Parathyroid adenoma (tissue), 2 donors: ENCODE results near the gene BEND7.

Experiments used
- H2AFZ ChIP-seq: fragments of 300-600 bp; sonication (generic); one replicate; pipeline ENCODE4 v1.7.0; 2017; ENCODE audit warnings: antibody characterized with exemption, mild to moderate bottlenecking
- H3K27ac ChIP-seq: fragments of 300-600 bp; sonication (generic); one replicate; pipeline ENCODE4 v1.7.0; 2017
- H3K27me3 ChIP-seq: fragments of 300-600 bp; sonication (generic); one replicate; pipeline ENCODE4 v1.7.0; 2017; ENCODE audit warnings: low read length; ENCODE audit not compliant: control insufficient read depth, insufficient read depth
- H3K36me3 ChIP-seq: fragments of 300-600 bp; sonication (generic); one replicate; pipeline ENCODE4 v1.7.0; 2017; ENCODE audit warnings: low read length; ENCODE audit not compliant: control insufficient read depth, insufficient read depth
- H3K4me1 ChIP-seq: fragments of 300-600 bp; sonication (generic); one replicate; pipeline ENCODE4 v1.7.0; 2017; ENCODE audit warnings: control low read depth
- H3K4me2 ChIP-seq: fragments of 300-600 bp; sonication (generic); one replicate; pipeline ENCODE4 v1.7.0; 2017; ENCODE audit warnings: low read length
- H3K4me3 ChIP-seq: fragments of 300-600 bp; sonication (generic); one replicate; pipeline ENCODE4 v1.7.0; 2017; ENCODE audit warnings: low read depth, low read length
- H3K79me2 ChIP-seq: fragments of 300-600 bp; sonication (generic); one replicate; pipeline ENCODE4 v1.7.0; 2017; ENCODE audit warnings: control low read depth
- H3K9ac ChIP-seq: fragments of 300-600 bp; sonication (generic); one replicate; pipeline ENCODE4 v1.7.0; 2017; ENCODE audit warnings: mild to moderate bottlenecking
- H3K9me3 ChIP-seq: fragments of 300-600 bp; sonication (generic); one replicate; pipeline ENCODE4 v1.7.0; 2017; ENCODE audit warnings: low read length; ENCODE audit not compliant: control insufficient read depth
- TF ChIP-seq, protein P1 (sequence below): fragments of 300-600 bp; sonication (generic); IDR thresholded peaks from one replicate; pipeline ENCODE4 v1.7.0; 2017; ENCODE audit warnings: antibody characterized with exemption, mild to moderate bottlenecking
- donor health status: primary hyperparathyroidism.

The BEND7 gene

DNA sequence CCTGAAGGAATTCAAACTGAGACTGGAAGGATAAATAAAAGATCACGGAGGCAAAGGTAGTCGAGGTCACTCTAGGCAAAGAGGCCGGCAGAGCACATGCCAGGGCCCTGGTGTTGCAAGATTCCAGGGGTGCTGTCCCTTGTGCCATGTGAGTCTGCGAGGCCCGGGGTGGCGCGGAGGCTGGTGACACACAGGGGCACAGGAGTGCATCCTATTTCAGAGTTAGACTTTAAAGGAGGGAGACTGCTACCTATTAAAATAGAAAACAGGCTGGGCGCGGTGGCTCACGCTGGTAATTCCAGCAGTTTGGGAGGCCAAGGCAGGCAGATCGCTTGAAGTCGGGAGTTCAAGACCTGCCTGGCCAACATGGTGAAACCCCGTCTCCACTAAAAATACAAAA lies 12.6 kb downstream of the BEND7 start:
- H3K36me3 ChIP-seq: no peaks in the 10 kb centered on the region
- TF ChIP-seq, protein P1, sequence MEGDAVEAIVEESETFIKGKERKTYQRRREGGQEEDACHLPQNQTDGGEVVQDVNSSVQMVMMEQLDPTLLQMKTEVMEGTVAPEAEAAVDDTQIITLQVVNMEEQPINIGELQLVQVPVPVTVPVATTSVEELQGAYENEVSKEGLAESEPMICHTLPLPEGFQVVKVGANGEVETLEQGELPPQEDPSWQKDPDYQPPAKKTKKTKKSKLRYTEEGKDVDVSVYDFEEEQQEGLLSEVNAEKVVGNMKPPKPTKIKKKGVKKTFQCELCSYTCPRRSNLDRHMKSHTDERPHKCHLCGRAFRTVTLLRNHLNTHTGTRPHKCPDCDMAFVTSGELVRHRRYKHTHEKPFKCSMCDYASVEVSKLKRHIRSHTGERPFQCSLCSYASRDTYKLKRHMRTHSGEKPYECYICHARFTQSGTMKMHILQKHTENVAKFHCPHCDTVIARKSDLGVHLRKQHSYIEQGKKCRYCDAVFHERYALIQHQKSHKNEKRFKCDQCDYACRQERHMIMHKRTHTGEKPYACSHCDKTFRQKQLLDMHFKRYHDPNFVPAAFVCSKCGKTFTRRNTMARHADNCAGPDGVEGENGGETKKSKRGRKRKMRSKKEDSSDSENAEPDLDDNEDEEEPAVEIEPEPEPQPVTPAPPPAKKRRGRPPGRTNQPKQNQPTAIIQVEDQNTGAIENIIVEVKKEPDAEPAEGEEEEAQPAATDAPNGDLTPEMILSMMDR: no peak

DNA sequence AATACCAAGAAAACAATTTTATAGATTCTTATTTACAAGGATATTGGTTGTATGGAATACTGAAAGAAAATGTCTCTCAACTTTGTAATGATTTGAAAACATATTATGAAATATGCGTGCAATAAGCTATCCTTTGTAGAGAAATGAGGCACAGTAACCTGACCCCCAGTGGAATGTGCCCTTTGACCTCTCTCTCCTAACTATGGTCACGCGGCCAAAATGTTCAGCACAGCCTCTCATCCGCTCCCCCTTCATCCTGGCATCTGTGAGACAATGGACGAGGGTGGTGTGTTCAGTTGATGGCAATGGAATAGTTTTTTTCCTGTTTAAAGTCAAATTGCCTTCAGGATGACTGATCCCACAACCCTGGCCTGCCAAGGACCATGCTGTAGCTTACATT lies 13.3 kb downstream of the BEND7 start:
- Histone ChIP-seq H2AFZ (no peak overlapping the region), H3K9me3 (no peaks in the 10 kb centered on the region), H3K4me1 (no peaks in the 10 kb centered on the region), H3K79me2 (peaks cover 28% of the 10 kb centered on the region), H3K9ac (no peak overlapping the region), H3K27ac (no peak overlapping the region), H3K36me3 (no peaks in the 10 kb centered on the region), H3K4me2 (no peak overlapping the region), H3K4me3 (no peak overlapping the region), H3K27me3 (no peaks in the 10 kb centered on the region)
- TF ChIP-seq, protein P1: no peak

More for the DNA sequence above, 12.6 kb downstream of the BEND7 start:
- no peak overlapping the region for H3K9ac ChIP-seq
- no peak overlapping the region for H3K27ac ChIP-seq
- H3K4me1 ChIP-seq: no peaks in the 10 kb centered on the region
- no peak overlapping the region for H2AFZ ChIP-seq
- no peak overlapping the region for H3K4me2 ChIP-seq
- peaks cover 24% of the 10 kb centered on the region for H3K79me2 ChIP-seq
- H3K9me3 ChIP-seq: no peaks in the 10 kb centered on the region
- no peaks in the 10 kb centered on the region for H3K27me3 ChIP-seq
- H3K4me3 ChIP-seq: no peak overlapping the region

DNA sequence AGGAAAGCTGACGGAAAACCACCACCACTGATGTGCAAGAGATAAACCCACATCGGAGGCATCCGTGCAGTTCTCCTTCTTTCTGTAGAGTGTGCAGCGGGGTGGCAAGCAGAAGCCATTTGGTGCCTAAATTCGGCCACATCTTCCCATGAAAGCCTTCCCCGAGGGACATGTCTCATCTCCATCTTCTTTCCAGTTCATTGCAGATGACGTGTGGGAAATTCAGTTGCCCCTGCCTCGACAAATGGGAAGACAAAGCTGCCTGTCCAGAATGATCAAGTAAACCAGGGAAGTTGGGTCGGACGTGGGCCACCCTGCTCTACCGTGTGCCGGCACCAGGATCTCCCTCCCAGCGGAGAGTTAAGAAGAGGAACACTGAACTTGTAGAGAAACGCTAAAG lies 14.5 kb downstream of the BEND7 start:
- Histone ChIP-seq H3K27me3 (no peaks in the 10 kb centered on the region), H3K4me2 (no peak overlapping the region), H3K79me2 (peaks cover 30% of the 10 kb centered on the region), H2AFZ (no peak overlapping the region), H3K36me3 (no peaks in the 10 kb centered on the region), H3K27ac (no peak overlapping the region), H3K9me3 (no peaks in the 10 kb centered on the region), H3K4me3 (no peak overlapping the region), H3K9ac (no peak overlapping the region), H3K4me1 (no peaks in the 10 kb centered on the region)
- TF ChIP-seq, protein P1: no peak

DNA sequence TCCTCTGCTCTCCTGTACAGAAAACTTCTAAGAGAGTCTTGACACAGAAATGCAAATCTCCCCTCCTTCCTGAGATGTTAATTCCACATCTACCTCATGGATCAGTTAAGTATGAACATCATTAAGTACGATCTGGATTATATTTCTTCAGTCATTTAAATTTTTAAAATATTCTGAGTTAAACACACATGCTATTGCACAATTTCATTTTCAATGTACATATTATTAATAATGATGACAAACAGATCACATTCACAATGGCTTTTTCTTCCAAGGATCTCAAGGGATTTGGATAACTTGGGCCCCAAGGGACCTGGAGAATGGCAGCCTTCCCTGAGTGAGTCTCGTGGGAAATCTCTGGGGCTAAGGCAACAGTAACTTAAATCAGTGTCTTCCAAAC lies 16.2 kb downstream of the BEND7 start:
- Histone ChIP-seq H3K4me1 (no peaks in the 10 kb centered on the region), H3K4me3 (no peak overlapping the region), H3K4me2 (no peak overlapping the region), H3K36me3 (no peaks in the 10 kb centered on the region), H3K9me3 (no peaks in the 10 kb centered on the region), H3K27ac (no peak overlapping the region), H3K9ac (no peak overlapping the region), H3K79me2 (peaks cover 32% of the 10 kb centered on the region), H3K27me3 (no peaks in the 10 kb centered on the region), H2AFZ (no peak overlapping the region)
- TF ChIP-seq, protein P1: no peak

DNA sequence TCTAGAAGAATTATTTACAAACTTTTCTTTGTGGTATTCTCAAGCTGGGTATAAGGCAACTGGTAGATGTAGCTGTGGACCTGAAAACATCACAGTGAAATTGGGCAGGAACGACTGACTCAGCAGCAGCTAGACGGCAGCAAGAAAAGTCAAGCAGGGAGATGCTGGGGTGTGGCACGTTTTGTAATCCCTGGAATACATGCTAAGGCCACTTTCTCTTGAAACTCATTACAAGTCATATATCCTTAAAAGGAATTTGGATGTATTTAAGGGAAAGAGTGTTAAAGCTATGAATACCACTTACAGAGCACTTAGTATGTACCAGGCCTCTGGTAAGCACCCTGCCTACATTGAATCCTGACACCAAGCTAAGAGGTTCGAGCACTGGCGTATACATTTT lies 17.4 kb downstream of the BEND7 start:
- Histone ChIP-seq H3K27ac (no peak overlapping the region), H3K79me2 (peaks cover 32% of the 10 kb centered on the region), H3K36me3 (no peaks in the 10 kb centered on the region), H3K4me3 (no peak overlapping the region), H3K27me3 (no peaks in the 10 kb centered on the region), H3K4me1 (no peaks in the 10 kb centered on the region), H2AFZ (no peak overlapping the region), H3K4me2 (no peak overlapping the region), H3K9ac (no peak overlapping the region), H3K9me3 (no peaks in the 10 kb centered on the region)
- TF ChIP-seq, protein P1: no peak
